Measurements from ENCODE around the gene NTN1. TPM values are rescaled to one million over a fixed set of nuclear protein-coding genes. Genes with fewer than 3 reads are reported as not detected.

Gene NTN1
- total and polyA plus RNA-seq, 2 of the 4 experiments (the other 2 are of a cell fraction), result under 0.01 to 0.07 TPM

DNA sequence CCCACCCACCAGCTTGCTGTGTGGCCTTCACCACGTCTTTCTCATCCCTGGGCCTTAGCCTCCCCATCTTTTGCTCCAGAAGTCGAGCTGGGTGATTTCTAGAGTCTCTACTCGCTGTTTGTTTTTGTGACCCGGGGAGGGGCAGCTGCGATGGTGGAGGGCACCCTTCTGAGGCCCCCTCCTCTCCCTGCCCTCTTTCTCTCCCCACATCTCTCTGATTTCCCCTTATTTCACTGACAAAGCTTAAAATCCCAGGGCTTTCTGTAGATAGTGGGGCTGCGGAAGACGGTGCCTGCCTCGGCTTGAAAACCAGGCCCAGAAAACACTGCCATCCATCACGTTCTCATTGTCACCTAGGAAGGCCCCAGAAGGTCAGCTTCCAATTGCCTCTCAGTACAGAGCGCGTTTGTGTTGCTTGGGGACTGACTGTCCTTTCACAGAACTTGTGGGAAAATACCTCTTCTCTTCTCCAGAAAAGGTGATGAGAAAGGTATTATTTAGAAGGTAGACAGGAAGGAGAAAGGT, 95.1 kb downstream of the NTN1 start:
- no peak overlapping the region for H2BK15ac ChIP-seq (ENCODE audit: low read depth, low read length)
- H4K20me1 ChIP-seq (ENCODE audit: insufficient read depth, low read length), result no peaks in the 10 kb centered on the region
- H3K27ac ChIP-seq (ENCODE audit: insufficient read depth, low read length), result no peak overlapping the region
- no peak overlapping the region for H3K18ac ChIP-seq (ENCODE audit: low read depth, low read length)
- H3K4me2 ChIP-seq (ENCODE audit: low read depth, low read length), result no peak overlapping the region
- CTCF ChIA-PET, result no interaction called here
- no peaks in the 10 kb centered on the region for H3K79me1 ChIP-seq (ENCODE audit: low read depth in 1 of 2, low read length in 2 of 2)
- no peaks in the 10 kb centered on the region for H3K27me3 ChIP-seq (ENCODE audit: control insufficient read depth, insufficient read depth, low read length)
- intact Hi-C loops (cut with micrococcal nuclease) (loop anchor here (5.0 kb wide), 1 partner anchor 406 kb away; no protein-coding TSS in a partner anchor), dilution Hi-C loops (cut with HindIII; ENCODE audit: low sequenced_read_pairs, unreplicated experiment) (no loop called here), in situ Hi-C loops (cut with MboI; ENCODE audit: low sequenced_read_pairs) (no loop called here)
- H3K23ac ChIP-seq (ENCODE audit: low read depth, low read length), result no peak overlapping the region
- H3K4ac ChIP-seq (ENCODE audit: low read depth, low read length), result no peak overlapping the region
- POLR2A ChIA-PET (ENCODE audit: unreplicated experiment), result no interaction called here
- DNase-seq (no peak), ATAC-seq (ENCODE audit: low read depth) (no peak)
- no peaks in the 10 kb centered on the region for H3K36me3 ChIP-seq (ENCODE audit: control insufficient read depth, insufficient read depth, low read length)
- no peak overlapping the region for H3K9ac ChIP-seq (ENCODE audit: low read depth, low read length)
- H2AFZ ChIP-seq (replicated peaks; ENCODE audit: low read length, poor library complexity), result no peak overlapping the region
- no peak overlapping the region for H2AK5ac ChIP-seq (ENCODE audit: low read depth, low read length)
- H3K56ac ChIP-seq (ENCODE audit: extremely low read depth, insufficient read depth, low read length), result no peak overlapping the region
- H4K5ac ChIP-seq (ENCODE audit: low read depth, low read length), result no peak overlapping the region
- no peak overlapping the region for H2BK5ac ChIP-seq (ENCODE audit: low read depth, low read length, poor library complexity, severe bottlenecking)
- H3K14ac ChIP-seq (replicated peaks; ENCODE audit: low read depth, low read length), result no peak overlapping the region
- no TSS peak for BruUV-seq (replicated peaks)
- H3K9me3 ChIP-seq (ENCODE audit: control insufficient read depth, insufficient read depth, low read length), result peaks cover 3% of the 10 kb centered on the region; the same call in 1 of the 2 replicates
- H2AK9ac ChIP-seq (replicated peaks; ENCODE audit: low read depth, low read length, poor library complexity), result no peak overlapping the region
- 60% methylated on average over 1 of the region's 11 CpGs; no CpG with 5 or more reads in 1 of the 2 experiments for WGBS, 2 experiments (ENCODE audit: extremely low coverage in 2 of 2, insufficient read length in 1 of 2)
- H3K9me1 ChIP-seq (ENCODE audit: insufficient read depth, low read length), result no peaks in the 10 kb centered on the region
- H4K8ac ChIP-seq (ENCODE audit: low read depth in 2 of 2, low read length in 2 of 2), result no peak overlapping the region
- TF ChIP-seq RAD21 (IDR thresholded peaks at IDR 0.05; ENCODE audit: low read length) (no peak), MXI1 (IDR thresholded peaks at IDR 0.05; ENCODE audit: borderline replicate concordance, low read depth, low read length) (no peak), RCOR1 (IDR thresholded peaks at IDR 0.05; ENCODE audit: insufficient replicate concordance, low read length) (no peak), MAFK (IDR thresholded peaks at IDR 0.05; ENCODE audit: low read depth, low read length) (no peak), CHD1 (IDR thresholded peaks at IDR 0.05; ENCODE audit: low read depth, low read length) (no peak)
- TF ChIP-seq, protein P1, sequence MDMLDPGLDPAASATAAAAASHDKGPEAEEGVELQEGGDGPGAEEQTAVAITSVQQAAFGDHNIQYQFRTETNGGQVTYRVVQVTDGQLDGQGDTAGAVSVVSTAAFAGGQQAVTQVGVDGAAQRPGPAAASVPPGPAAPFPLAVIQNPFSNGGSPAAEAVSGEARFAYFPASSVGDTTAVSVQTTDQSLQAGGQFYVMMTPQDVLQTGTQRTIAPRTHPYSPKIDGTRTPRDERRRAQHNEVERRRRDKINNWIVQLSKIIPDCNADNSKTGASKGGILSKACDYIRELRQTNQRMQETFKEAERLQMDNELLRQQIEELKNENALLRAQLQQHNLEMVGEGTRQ (IDR thresholded peaks at IDR 0.05; ENCODE audit: low read depth, low read length), result no peak
- TF ChIP-seq, protein P2, sequence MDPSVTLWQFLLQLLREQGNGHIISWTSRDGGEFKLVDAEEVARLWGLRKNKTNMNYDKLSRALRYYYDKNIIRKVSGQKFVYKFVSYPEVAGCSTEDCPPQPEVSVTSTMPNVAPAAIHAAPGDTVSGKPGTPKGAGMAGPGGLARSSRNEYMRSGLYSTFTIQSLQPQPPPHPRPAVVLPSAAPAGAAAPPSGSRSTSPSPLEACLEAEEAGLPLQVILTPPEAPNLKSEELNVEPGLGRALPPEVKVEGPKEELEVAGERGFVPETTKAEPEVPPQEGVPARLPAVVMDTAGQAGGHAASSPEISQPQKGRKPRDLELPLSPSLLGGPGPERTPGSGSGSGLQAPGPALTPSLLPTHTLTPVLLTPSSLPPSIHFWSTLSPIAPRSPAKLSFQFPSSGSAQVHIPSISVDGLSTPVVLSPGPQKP (IDR thresholded peaks at IDR 0.05; ENCODE audit: borderline replicate concordance, low read depth, low read length), result no peak
- H2BK120ac ChIP-seq (ENCODE audit: low read depth, low read length), result no peak overlapping the region
- no peak overlapping the region for H4K91ac ChIP-seq (ENCODE audit: insufficient read depth, low read depth, low read length)
- H3K4me3 ChIP-seq (ENCODE audit: insufficient read depth, low read depth, low read length), result no peak overlapping the region
- no peak overlapping the region for H2BK20ac ChIP-seq (ENCODE audit: low read depth, low read length)
- no peaks in the 10 kb centered on the region for H3K4me1 ChIP-seq (ENCODE audit: control insufficient read depth, insufficient read depth, low read length)
